ENCODE measurements around the gene CIAO2B. TPM values are rescaled to one million over a fixed set of nuclear protein-coding genes. Genes with fewer than 3 reads are reported as not detected.
"Not testable (repeated sequence)": the region's sequence is repeated elsewhere in the genome, so short reads cannot be mapped to it uniquely, and the experiment has no call there.

Gene CIAO2B
- total RNA-seq, 6 experiments from 2014 or later = 90.9 to 108 (median 98.6) TPM

DNA sequence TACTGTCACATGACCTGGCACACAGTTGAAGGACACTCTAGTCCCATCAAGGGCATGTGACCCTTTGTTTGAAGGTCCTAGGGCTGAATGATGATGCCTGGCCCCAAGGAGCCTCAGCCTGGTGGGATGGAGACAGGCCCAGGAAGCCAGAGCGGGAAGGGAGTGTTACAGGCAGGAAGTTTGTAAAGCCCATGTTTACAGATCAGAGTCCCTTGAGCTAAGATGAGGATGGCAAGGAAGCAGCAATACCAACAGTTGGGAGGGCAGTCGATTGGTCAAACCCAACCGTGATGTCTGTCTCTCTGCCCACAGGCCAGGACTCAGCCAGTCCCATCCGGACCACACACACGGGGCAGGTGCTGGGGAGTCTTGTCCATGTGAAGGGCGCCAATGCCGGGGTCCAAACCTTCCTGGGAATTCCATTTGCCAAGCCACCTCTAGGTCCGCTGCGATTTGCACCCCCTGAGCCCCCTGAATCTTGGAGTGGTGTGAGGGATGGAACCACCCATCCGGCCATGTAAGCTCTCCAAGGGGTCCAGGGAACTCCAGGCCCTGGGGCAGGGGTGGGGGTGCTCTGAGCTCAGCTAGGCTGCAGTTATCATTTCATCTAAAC lies 3.6 kb upstream of the CIAO2B start:
- peaks cover 6% of the 10 kb centered on the region; the same call in 1 of the 2 replicates for H3K27me3 Mint-ChIP-seq (ENCODE audit: insufficient read depth)
- H3K27ac Mint-ChIP-seq = 0 out of 2 replicates have a peak overlapping the region, but pooled peaks have one; percentile 27
- TF ChIP-seq, protein P1, sequence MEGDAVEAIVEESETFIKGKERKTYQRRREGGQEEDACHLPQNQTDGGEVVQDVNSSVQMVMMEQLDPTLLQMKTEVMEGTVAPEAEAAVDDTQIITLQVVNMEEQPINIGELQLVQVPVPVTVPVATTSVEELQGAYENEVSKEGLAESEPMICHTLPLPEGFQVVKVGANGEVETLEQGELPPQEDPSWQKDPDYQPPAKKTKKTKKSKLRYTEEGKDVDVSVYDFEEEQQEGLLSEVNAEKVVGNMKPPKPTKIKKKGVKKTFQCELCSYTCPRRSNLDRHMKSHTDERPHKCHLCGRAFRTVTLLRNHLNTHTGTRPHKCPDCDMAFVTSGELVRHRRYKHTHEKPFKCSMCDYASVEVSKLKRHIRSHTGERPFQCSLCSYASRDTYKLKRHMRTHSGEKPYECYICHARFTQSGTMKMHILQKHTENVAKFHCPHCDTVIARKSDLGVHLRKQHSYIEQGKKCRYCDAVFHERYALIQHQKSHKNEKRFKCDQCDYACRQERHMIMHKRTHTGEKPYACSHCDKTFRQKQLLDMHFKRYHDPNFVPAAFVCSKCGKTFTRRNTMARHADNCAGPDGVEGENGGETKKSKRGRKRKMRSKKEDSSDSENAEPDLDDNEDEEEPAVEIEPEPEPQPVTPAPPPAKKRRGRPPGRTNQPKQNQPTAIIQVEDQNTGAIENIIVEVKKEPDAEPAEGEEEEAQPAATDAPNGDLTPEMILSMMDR (IDR thresholded peaks at IDR 0.05) = no peak
- H3K9me3 Mint-ChIP-seq = no peaks in the 10 kb centered on the region
- peaks cover 44% of the 10 kb centered on the region for H3K36me3 Mint-ChIP-seq (ENCODE audit: low read depth)
- DNase-seq = no peak
- peaks cover 38% of the 10 kb centered on the region for H3K4me1 Mint-ChIP-seq (ENCODE audit: low read depth)
- no peak overlapping the region for H3K4me3 Mint-ChIP-seq

DNA sequence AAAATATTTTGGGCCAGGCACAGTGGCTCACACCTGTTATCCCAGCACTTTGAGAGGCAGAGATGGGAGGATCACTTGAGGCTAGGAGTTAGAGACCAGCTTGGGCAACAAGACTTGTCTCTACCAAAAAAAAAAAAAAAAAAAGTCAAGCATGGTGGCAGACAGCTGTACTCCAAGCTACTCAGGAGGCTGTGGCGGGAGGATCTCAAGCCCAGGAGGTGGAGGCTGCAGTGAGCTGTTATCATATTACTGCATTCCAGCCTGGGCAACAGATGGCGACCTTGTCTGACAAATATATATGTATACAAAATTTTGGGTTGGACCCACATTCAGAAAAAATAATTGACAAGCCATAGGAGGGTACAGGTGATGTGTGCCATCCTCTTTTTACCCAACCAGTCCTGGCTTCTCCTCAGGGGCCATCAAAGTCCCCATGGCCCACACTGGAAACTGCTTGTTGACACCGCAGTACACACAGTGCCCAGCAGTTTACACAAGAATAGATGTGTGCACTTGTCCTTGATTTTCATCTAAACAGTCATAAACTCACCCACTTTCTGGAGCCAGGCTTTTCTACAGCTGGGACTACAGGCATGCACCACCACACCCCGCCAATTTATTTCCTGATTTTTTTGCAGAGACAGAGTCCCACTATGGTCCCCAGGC lies 2.8 kb upstream of the CIAO2B start:
- H3K36me3 Mint-ChIP-seq (ENCODE audit: low read depth) = peaks cover 36% of the 10 kb centered on the region
- H3K4me3 Mint-ChIP-seq = peak overlapping the region; percentile 98; the same call in 1 of the 2 replicates
- TF ChIP-seq, protein P1 (IDR thresholded peaks at IDR 0.05) = no peak
- H3K9me3 Mint-ChIP-seq = no peaks in the 10 kb centered on the region
- peaks cover 44% of the 10 kb centered on the region for H3K4me1 Mint-ChIP-seq (ENCODE audit: low read depth)
- no peak for DNase-seq
- H3K27ac Mint-ChIP-seq = peak overlapping the region; percentile 27; the same call in 1 of the 2 replicates
- peaks cover 8% of the 10 kb centered on the region for H3K27me3 Mint-ChIP-seq (ENCODE audit: insufficient read depth)

DNA sequence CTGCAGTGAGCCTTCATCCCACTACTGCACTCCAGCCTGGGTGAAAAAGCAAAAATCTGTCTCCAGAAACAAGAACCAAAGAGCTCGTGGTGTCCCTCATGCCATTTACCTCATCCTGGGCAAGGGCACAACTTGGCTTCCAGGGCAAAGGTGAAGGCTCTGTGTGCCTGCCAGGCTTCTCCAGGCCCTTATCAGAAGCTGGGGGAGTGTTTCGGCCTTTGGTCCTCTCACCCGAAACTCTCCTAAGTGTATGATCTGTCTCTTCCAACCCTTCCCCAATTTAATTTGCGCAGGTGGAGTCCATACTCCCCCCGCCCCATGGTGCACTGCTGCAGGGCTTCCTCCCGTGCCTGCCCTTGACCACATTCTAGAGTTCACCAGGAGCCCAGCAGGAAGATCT lies 2.3 kb upstream of the CIAO2B start:
- Mint-ChIP-seq H3K27ac (peak overlapping the region; percentile 25; the same call in 1 of the 2 replicates), H3K4me1 (ENCODE audit: low read depth) (peaks cover 44% of the 10 kb centered on the region), H3K4me3 (peak overlapping the region; percentile 98; the same call in 1 of the 2 replicates), H3K9me3 (no peaks in the 10 kb centered on the region), H3K36me3 (ENCODE audit: low read depth) (peaks cover 38% of the 10 kb centered on the region), H3K27me3 (ENCODE audit: insufficient read depth) (peaks cover 8% of the 10 kb centered on the region)
- TF ChIP-seq, protein P1 (IDR thresholded peaks at IDR 0.05) = no peak
- no peak for DNase-seq

DNA sequence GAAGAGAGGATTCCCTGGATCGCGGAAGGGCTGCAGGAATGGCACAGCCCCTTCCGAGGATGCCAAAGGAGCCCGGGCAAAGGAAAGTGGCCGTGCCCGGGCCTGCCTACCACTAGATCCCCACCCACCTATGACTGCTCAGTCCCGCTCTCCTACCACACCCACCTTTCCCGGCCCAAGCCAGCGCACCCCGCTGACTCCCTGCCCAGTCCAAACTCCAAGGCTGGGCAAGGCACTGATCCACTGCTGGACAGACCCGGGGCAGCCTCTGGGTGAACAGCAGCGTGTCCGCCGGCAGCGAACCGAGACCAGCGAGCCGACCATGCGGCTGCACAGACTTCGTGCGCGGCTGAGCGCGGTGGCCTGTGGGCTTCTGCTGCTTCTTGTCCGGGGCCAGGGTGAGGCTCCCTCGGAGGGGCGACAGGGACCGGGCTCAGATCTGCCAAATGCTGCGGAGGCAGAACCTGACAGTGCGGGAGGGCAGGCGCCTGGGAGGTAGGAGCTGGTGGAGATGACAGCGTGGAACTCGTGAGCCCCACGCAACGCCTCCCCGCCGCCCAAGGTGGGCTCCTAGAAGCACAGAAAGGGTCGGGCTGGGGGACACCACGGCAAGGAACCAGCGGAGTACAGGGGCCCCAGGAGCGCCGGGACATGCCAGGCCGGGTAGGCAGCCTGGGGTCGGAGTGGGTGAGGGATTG lies 1.3 kb upstream of the CIAO2B start, which contains the start of gene CES2:
CES2 (plus strand) TSS at position 203 of the 698 bp plus-strand sequence; CDS start at position 323, 120 bp downstream.
- TF ChIP-seq, protein P1 (IDR thresholded peaks at IDR 0.05) = no peak
- peaks cover 8% of the 10 kb centered on the region for H3K27me3 Mint-ChIP-seq (ENCODE audit: insufficient read depth)
- peak within 1 kb of the TSS; percentile 93 for H3K27ac Mint-ChIP-seq
- peak; percentile 43 for DNase-seq
- H3K4me1 Mint-ChIP-seq (ENCODE audit: low read depth) = peaks cover 47% of the 10 kb centered on the region
- H3K36me3 Mint-ChIP-seq (ENCODE audit: low read depth) = peaks cover 38% of the 10 kb centered on the region
- H3K9me3 Mint-ChIP-seq = no peaks in the 10 kb centered on the region
- H3K4me3 Mint-ChIP-seq = peak within 1 kb of the TSS; percentile 98

DNA sequence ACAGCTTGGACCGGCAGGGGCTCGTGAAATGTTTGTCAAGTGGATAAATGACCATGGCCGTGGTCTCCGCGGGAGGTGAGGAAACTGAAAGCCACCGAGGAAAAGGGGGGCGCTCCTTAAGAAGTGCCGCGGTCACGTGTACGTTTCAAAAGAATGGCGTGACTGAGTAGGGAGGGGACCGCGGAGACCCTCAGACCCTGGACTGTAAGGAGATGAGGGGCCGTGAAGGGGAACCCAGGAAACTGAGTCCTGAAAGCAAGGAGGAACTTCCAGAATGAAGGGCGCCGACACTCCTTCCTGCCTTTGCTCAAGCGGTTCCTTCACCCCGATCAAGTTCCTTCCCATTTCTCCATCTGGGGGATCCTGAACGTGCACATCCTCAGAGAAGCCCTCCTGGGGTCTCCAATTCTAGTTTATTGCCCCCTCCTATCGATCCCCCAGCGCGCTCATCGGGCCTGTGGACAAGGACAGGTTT lies 674 bp upstream of the CIAO2B start:
- peak overlapping the region; percentile 93 for H3K27ac Mint-ChIP-seq
- peaks cover 37% of the 10 kb centered on the region for H3K36me3 Mint-ChIP-seq (ENCODE audit: low read depth)
- not testable (repeated sequence) for H3K27me3 Mint-ChIP-seq (ENCODE audit: insufficient read depth); H3K9me3 Mint-ChIP-seq; DNase-seq
- peaks cover 53% of the 10 kb centered on the region for H3K4me1 Mint-ChIP-seq (ENCODE audit: low read depth)
- peak overlapping the region; percentile 98 for H3K4me3 Mint-ChIP-seq

Measured in HFFc6 (cell line).